Astrocyte (in vitro differentiated cells and primary cell): ENCODE data around the gene RETREG3. TPM values are rescaled to one million over a fixed set of nuclear protein-coding genes. Genes with fewer than 3 reads are reported as not detected.

Source experiments
- DNase-seq: peaks from one replicate; pipeline ENCODE4 v3.0.0-alpha.2; 2010; ENCODE audit warnings: low read depth
- FAIRE-seq: peaks from 2 replicates; lab custom pipeline; 2011; peaks lifted over from hg19 to GRCh38; lab: Jason Lieb, UNC
- H2AFZ ChIP-seq: 2 replicates; pipeline ENCODE4 v1.6.0; 2012; ENCODE audit warnings: low read depth, low read length, inconsistent platforms
- H3K27ac ChIP-seq: 2 replicates; pipeline ENCODE4 v1.5.1; 2011; ENCODE audit warnings: low read depth, low read length, inconsistent platforms
- H3K27me3 ChIP-seq: 2 replicates; pipeline ENCODE4 v1.6.0; 2011; ENCODE audit warnings: low read length, inconsistent platforms; ENCODE audit not compliant: insufficient read depth
- H3K36me3 ChIP-seq: 2 replicates; pipeline ENCODE4 v1.5.1; 2011; ENCODE audit warnings: low read length, inconsistent platforms; ENCODE audit not compliant: insufficient read depth
- H3K4me1 ChIP-seq: 2 replicates; pipeline ENCODE4 v1.5.1; 2011; ENCODE audit warnings: low read length, inconsistent platforms; ENCODE audit not compliant: insufficient read depth
- H3K4me2 ChIP-seq: 2 replicates; pipeline ENCODE4 v1.6.0; 2012; ENCODE audit warnings: low read length, inconsistent platforms
- H3K4me3 ChIP-seq: 2 replicates; pipeline ENCODE4 v1.5.1; 2011; ENCODE audit warnings: low read depth, mild to moderate bottlenecking, low read length, inconsistent platforms; ENCODE audit not compliant: insufficient read depth
- H3K79me2 ChIP-seq: 2 replicates; pipeline ENCODE4 v1.6.0; 2012; ENCODE audit warnings: mild to moderate bottlenecking, low read length, inconsistent platforms; ENCODE audit not compliant: insufficient read depth
- H3K9ac ChIP-seq: 2 replicates; pipeline ENCODE4 v1.6.0; 2012; ENCODE audit warnings: mild to moderate bottlenecking, low read length, inconsistent platforms
- H3K9me3 ChIP-seq: 2 replicates; pipeline ENCODE4 v1.5.1; 2012; ENCODE audit warnings: low read depth, mild to moderate bottlenecking, low read length, inconsistent platforms; ENCODE audit not compliant: insufficient read depth
- H4K20me1 ChIP-seq: 2 replicates; pipeline ENCODE4 v1.6.0; 2012; ENCODE audit warnings: low read length, inconsistent platforms; ENCODE audit not compliant: insufficient read depth
- H3K27ac Mint-ChIP-seq: one replicate; pipeline ENCODE4 v1.8.0; 2021; ENCODE audit warnings: mild to moderate bottlenecking, mixed read lengths; ENCODE audit not compliant: unreplicated experiment
- H3K27me3 Mint-ChIP-seq: one replicate; pipeline ENCODE4 v1.8.0; 2021; ENCODE audit warnings: low read depth, mixed read lengths; ENCODE audit not compliant: unreplicated experiment
- H3K36me3 Mint-ChIP-seq: one replicate; pipeline ENCODE4 v1.8.0; 2021; ENCODE audit warnings: low read depth, mixed read lengths; ENCODE audit not compliant: unreplicated experiment
- H3K4me1 Mint-ChIP-seq: one replicate; pipeline ENCODE4 v1.8.0; 2021; ENCODE audit warnings: low read depth, mixed read lengths; ENCODE audit not compliant: unreplicated experiment
- H3K4me3 Mint-ChIP-seq: one replicate; pipeline ENCODE4 v1.8.0; 2021; ENCODE audit warnings: mild to moderate bottlenecking, moderate library complexity, mixed read lengths; ENCODE audit not compliant: unreplicated experiment
- H3K9me3 Mint-ChIP-seq: one replicate; pipeline ENCODE4 v1.8.0; 2021; ENCODE audit warnings: mild to moderate bottlenecking, mixed read lengths; ENCODE audit not compliant: unreplicated experiment
- CTCF ChIP-seq: IDR thresholded peaks from 2 replicates; pipeline ENCODE4 v1.5.1; 2011; ENCODE audit warnings: low read depth, mild to moderate bottlenecking, inconsistent platforms, low read length, moderate library complexity; ENCODE audit not compliant: insufficient read depth
- EZH2 ChIP-seq: IDR thresholded peaks from 2 replicates; pipeline ENCODE4 v1.6.1; 2012; ENCODE audit warnings: mild to moderate bottlenecking, low read length, inconsistent platforms; ENCODE audit not compliant: insufficient read depth
- total RNA-seq: library from RNA; stranded (reverse); gene quantifications from 2 replicates; pipeline ENCODE4 v1.2.1, GENCODE V29; 2021

Gene RETREG3
- total RNA-seq, 1 donor from 2014 or later, result 54.3 TPM

- TF ChIP-seq EZH2 (no peak), CTCF (no peak)
- Mint-ChIP-seq H3K36me3 (no peaks in the 10 kb centered on the region), H3K4me3 (no peak overlapping the region), H3K9me3 (no peaks in the 10 kb centered on the region), H3K27ac (no peak overlapping the region), H3K27me3 (peaks cover 36% of the 10 kb centered on the region), H3K4me1 (no peaks in the 10 kb centered on the region)
- H3K27ac ChIP-seq, result no peak overlapping the region
- H3K9me3 ChIP-seq, result no peaks in the 10 kb centered on the region
- H3K36me3 ChIP-seq, result no peaks in the 10 kb centered on the region
- no peak overlapping the region for H3K4me2 ChIP-seq
- no peaks in the 10 kb centered on the region for H3K79me2 ChIP-seq
- H3K4me3 ChIP-seq, result no peak overlapping the region
- H2AFZ ChIP-seq, result no peak overlapping the region
- H3K9ac ChIP-seq, result no peak overlapping the region
- no peaks in the 10 kb centered on the region for H3K4me1 ChIP-seq
- no peak for FAIRE-seq
- H3K27me3 ChIP-seq, result peaks cover 8% of the 10 kb centered on the region
- H4K20me1 ChIP-seq, result no peaks in the 10 kb centered on the region
- DNase-seq, result no peak
These were observed 38.6 kb upstream of the RETREG3 start for GRCh38 chr17:42647778-42648177.

DNA sequence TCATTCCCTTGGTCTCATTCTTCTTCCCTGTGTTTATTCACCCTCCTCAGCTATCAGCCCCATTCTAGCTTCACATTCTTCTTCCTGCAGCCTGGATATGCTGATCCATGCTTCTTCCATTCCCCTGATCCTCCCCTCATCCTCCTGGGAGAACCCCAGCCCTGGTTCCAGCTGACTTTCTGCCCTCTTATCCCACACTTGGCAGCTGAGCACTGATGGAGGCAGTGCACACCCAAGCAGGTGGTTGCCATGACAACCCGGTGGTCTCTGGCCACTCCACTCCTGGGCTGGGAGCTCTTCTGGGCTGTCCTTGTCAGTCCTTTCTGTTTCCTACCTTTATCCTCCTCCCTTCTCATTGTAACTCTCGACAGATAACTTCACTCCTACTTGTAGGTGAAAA is 33.2 kb upstream of the RETREG3 start:
- no peak overlapping the region for H3K4me2 ChIP-seq
- peaks cover 8% of the 10 kb centered on the region for H3K27me3 ChIP-seq
- DNase-seq, result no peak
- no peaks in the 10 kb centered on the region for H3K9me3 Mint-ChIP-seq
- H3K9me3 ChIP-seq, result no peaks in the 10 kb centered on the region
- no peaks in the 10 kb centered on the region for H3K36me3 ChIP-seq
- no peak overlapping the region for H3K9ac ChIP-seq
- H2AFZ ChIP-seq, result no peak overlapping the region
- no peak for TF ChIP-seq CTCF
- TF ChIP-seq EZH2, result no peak
- H3K27me3 Mint-ChIP-seq, result peaks cover 49% of the 10 kb centered on the region
- no peaks in the 10 kb centered on the region for H3K79me2 ChIP-seq
- no peak for FAIRE-seq
- no peak overlapping the region for H3K27ac Mint-ChIP-seq
- no peak overlapping the region for H3K27ac ChIP-seq
- H3K4me3 Mint-ChIP-seq, result no peak overlapping the region
- H3K4me3 ChIP-seq, result no peak overlapping the region
- no peaks in the 10 kb centered on the region for H4K20me1 ChIP-seq
- H3K4me1 Mint-ChIP-seq, result no peaks in the 10 kb centered on the region
- H3K36me3 Mint-ChIP-seq, result no peaks in the 10 kb centered on the region
- H3K4me1 ChIP-seq, result no peaks in the 10 kb centered on the region

- Mint-ChIP-seq H3K4me3 (no peak overlapping the region), H3K4me1 (no peaks in the 10 kb centered on the region), H3K9me3 (no peaks in the 10 kb centered on the region), H3K27me3 (peaks cover 34% of the 10 kb centered on the region), H3K36me3 (no peaks in the 10 kb centered on the region), H3K27ac (no peak overlapping the region)
- Histone ChIP-seq H3K9me3 (no peaks in the 10 kb centered on the region), H2AFZ (no peak overlapping the region), H3K27me3 (peaks cover 4% of the 10 kb centered on the region), H3K36me3 (no peaks in the 10 kb centered on the region), H3K79me2 (no peaks in the 10 kb centered on the region), H3K27ac (no peak overlapping the region), H3K4me1 (no peaks in the 10 kb centered on the region), H3K4me2 (no peak overlapping the region), H4K20me1 (no peaks in the 10 kb centered on the region), H3K9ac (no peak overlapping the region), H3K4me3 (no peak overlapping the region)
- no peak for FAIRE-seq
- no peak for DNase-seq
- no peak for TF ChIP-seq CTCF
- no peak for TF ChIP-seq EZH2
These were observed 30.9 kb upstream of the RETREG3 start for GRCh38 chr17:42640121-42640520.
